NOMO-1 (cell line): Measurements from ENCODE around the gene COLQ.
"Not testable (repeated sequence)": the region's sequence is repeated elsewhere in the genome, so short reads cannot be mapped to it uniquely, and the experiment has no call there.

ENCODE experiments used
- DNase-seq, 2 experiments: peaks; one replicate each; lab custom pipeline; 2025; ENCODE audit not compliant: unreplicated experiment in 2 of 2; lab: John Stamatoyannopoulos, UW

The COLQ gene

GRCh38 chr3:15493436-15493835 is 28.1 kb downstream of the COLQ start:
- no peak for DNase-seq

DNA sequence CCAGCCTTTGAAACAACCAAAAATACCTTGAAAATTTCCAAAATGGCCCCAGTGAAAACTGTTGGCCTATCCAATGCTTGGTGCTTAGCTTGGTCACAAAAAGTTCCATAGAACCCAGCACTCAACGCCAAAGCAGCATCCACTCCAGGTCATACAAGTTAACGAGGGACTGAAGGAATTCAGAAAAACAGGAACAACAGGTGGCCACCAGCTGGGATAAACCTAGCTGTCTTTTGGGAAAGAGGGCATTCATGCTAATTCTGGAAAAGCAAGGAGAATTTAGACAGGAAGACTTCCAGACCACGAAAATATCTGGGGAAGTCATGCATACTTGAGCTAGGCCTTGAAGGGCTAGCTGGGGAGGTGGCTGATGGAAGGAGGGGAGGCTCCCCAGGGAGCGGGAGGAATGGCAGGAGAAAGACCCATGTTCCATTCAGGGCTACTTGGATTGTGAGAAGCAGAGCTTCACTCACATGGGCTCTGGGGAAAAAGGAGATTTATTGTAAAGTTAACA is 28.6 kb downstream of the COLQ start:
- no peak for DNase-seq

- no peak for DNase-seq
Measured at GRCh38 chr3:15491143-15491542, 30.4 kb downstream of the COLQ start.

DNA sequence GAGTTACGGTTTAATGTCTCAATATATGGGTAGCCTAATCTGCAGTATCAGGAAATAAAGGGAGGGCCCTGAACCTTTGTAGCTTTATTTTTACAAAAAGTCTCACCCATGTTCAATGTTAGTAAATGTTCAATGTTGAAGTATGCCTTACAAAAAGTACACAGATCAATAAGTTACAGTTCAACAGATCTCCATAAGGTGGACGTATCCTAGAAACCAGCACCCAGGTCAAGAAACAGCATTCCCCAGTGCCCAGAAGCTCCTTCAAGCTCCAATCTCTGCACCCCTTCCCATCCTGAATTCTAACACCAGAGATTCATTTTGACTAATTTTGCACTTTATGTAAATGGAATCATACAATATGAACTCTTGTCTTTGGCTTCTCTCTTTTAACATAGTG is 31.3 kb downstream of the COLQ start:
- no peak for DNase-seq

DNA sequence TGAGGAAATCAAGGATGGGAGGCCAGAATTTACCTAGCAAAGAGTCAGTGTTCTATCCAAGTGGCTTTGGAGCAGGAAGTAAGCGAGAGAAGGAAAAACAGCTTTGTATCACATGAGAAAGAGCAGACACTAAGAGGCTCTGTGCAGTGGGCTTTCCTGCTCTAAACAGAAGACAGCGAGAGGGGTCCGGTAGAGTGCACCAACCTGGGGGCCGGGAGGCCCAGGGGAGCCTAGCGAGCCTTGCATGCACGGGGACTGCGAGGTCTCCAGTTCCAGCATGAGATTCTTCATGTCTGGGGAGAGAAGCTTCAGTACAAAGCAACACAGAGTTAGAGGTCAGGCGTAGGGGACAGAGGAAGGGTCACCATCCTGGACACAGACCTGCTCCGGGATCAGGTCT is 33.5 kb downstream of the COLQ start:
- no peak for DNase-seq

GRCh38 chr3:15486979-15487378 is 34.5 kb downstream of the COLQ start:
- DNase-seq = no peak

DNA sequence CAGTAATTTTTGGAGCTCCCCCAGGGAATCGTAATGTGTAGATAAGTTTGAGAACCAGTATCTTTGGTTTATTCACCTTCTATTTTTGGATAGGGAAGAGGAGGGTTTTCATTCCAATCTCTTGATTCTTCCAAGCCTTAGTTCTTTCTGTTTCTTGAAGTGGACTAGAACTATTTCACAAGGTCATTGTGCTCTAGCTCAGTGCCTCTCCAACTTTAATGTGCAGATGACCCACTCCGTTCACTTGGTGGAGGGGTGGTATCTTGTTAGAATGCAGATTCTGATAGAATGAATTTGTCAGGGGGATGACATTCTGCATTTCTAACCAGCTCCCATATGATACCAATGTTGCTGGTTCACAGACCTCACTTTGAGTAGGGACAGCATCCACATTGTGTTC is 35.5 kb downstream of the COLQ start:
- no peak for DNase-seq

GRCh38 chr3:15484551-15484950 is 37.0 kb downstream of the COLQ start:
- DNase-seq = not testable (repeated sequence)

GRCh38 chr3:15479400-15480224 is 41.9 kb downstream of the COLQ start:
- DNase-seq = no peak

DNA sequence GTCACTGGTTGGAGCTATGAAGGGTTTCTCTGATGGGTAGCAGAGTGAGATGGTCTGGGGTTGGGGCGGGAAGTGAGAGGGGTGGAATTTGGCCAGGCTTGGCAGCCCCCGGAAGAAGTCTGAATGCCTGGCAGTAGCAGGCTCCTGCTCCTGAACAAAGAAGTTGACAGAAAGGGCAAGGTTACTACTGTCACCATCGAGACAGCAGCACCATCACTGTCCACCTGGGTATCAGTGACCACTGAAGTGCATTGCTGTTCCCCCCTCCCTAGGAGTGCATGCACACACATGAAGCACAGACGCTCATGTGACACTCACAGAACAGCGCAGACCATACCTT is 42.9 kb downstream of the COLQ start:
- DNase-seq = no peak

- DNase-seq = no peak
Measured at GRCh38 chr3:15477951-15478639, 43.4 kb downstream of the COLQ start.

DNA sequence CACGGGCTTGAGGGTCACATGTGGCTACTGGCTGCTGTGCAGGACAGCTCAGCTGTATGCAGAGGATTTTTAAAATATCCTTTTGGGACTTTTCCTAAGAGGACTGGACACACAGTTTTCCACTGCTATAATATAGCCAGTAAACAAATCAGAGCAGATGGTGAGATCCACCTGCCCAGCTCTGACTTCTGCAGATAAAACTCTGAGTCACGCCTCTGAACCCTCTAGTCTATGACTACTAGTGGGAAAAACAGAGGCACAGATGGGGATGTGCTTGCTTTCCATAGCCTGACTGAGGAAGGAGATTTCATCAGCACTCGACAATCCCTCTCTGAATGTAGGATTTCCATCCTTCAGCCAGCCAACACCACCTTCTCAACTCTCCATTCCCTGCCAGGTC is 45.1 kb downstream of the COLQ start:
- no peak for DNase-seq

DNA sequence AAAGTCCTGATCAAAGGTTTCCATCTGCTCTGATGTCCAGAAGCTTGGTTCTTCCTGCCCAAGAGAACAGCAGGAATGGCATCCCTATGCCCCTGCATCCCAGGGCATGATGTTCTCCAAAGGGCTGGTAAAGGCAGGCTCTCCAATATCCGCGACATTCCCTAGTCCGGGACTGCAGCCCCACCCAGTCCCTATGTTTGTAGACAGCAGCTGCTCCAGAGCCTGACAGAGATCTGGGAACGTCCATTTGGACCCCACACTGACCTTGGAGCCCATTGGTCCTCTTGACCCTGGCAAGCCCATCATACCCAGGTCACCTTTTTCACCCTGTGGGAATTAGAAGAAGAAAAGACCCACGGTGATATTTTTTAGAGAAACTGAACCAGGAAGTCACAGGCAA is 46.3 kb downstream of the COLQ start:
- DNase-seq = no peak

DNA sequence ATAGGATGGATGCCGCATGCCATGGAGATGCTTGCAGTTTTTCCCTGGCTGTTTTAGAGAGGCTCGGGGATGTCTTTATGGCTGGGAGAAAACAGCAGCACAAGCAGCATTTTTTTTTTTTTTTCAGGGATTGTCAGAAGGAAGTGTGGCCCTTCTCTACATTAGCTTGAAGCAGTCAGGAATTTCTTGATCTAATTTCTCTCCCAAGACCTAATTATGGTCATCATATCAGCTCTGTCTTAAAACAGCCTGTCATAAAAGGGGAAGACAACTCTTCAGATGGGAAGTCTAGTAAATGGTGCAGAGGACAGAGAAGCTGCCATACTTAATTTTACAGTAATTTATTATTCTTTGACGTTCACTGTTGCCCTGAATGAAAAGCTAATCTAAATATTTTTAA is 49.6 kb downstream of the COLQ start:
- no peak for DNase-seq

- DNase-seq = no peak
Measured at GRCh38 chr3:15470849-15471248, 50.7 kb downstream of the COLQ start.

- no peak for DNase-seq
Measured at GRCh38 chr3:15470261-15470660, 51.2 kb downstream of the COLQ start.

- DNase-seq = no peak
Measured at GRCh38 chr3:15467227-15468181, 54.0 kb downstream of the COLQ start.

DNA sequence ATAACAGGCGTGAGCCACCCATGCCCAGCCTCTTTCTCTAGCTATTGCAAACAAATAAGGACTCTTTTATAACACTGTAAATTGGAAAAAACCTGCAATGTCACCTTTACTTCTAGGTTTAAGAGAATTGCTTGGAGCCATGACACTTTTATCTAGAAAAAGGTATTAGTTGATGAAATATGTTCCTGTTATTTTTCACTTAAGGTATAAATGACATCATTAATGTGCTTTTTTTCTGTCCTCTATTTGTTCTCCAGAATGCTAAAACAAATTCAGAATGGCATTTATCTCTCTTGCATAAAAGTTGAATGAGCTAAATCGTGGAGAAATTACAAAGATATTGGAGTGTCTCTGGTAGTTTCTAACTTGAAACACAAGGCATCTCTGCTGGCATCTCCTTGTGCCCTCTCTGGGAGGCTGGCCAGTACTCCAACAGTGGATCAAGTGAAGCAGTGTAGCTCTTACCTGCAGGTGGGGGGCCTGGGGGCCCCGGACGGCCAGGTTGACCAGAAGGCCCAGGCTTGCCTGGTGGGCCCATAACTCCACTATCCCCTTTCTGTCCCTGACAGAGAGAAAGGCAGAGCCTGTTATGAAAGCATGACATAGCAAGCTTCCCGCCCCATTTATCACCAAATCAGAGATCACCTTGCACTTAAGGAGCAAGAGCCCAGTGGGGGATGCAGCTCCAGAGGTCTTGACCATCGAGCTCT is 55.5 kb downstream of the COLQ start:
- no peak for DNase-seq

- DNase-seq = no peak
Measured at GRCh38 chr3:15462451-15462850, 59.1 kb downstream of the COLQ start.

DNA sequence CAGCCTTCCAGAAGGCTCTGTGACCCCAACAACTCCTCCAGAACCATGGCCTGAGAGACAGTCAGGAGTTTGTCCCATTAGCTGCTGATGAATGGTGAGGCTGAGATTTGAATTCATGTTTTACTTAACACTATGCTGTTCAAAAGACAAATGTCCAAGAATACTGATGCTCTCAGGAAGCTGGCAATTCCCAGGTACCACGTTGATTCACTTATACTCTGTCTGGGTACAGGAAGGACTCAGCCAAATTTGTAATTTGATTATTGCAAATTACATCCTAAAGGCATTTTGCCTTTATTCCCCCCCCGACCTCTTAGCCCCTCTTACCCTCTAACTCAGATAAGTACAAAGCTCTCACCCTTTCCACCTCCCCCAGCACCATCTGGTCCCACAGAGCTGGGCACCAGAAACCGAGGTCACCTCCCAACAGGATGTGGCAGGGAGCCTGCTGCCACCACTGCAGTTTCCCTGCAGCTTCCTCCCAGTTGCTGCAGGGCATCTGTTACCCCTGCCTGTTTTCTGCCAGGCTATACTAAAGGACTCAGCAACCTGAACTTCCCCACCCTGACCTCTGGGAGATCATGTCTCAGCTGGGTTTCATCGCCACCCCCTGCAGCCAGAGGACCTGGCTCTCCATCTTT is 60.5 kb downstream of the COLQ start:
- DNase-seq = no peak
